HepG2 (cell line): ENCODE data around the gene TBC1D22A. TPM values are rescaled to one million over a fixed set of nuclear protein-coding genes. Genes with fewer than 3 reads are reported as not detected.

Experiments
- ARID3A ChIP-seq: IDR thresholded peaks from 2 replicates; pipeline ENCODE4 v1.6.1; 2012; ENCODE audit warnings: low read depth, low read length, improper control_type of control experiment
- CENPT ChIP-seq: sonication (generic); formaldehyde crosslinking; IDR thresholded peaks from 2 replicates; pipeline ENCODE4 v1.8.0; 2022; ENCODE audit warnings: low read depth, mild to moderate bottlenecking, moderate library complexity, missing genetic modification reagents
- FOXK2 ChIP-seq: fragments of 450-650 bp; IDR thresholded peaks from 2 replicates; pipeline ENCODE4 v1.6.1; 2016
- HNF4A ChIP-seq: sonication (generic); formaldehyde crosslinking; IDR thresholded peaks from 2 replicates; pipeline ENCODE4 v1.4.0; 2020; ENCODE audit warnings: missing genetic modification reagents
- MBNL3 ChIP-seq: fragments of 250-450 bp; sonication (Bioruptor Pico); conservative IDR thresholded peaks from 2 replicates; pipeline ENCODE4 v1.8.0; 2022; ENCODE audit warnings: mild to moderate bottlenecking, inconsistent platforms
- NFE2L2 ChIP-seq: fragments of 150-350 bp; IDR thresholded peaks from 2 replicates; pipeline ENCODE4 v1.6.1; 2014; ENCODE audit warnings: low read length
- SALL2 ChIP-seq: sonication (generic); formaldehyde crosslinking; IDR thresholded peaks from 2 replicates; pipeline ENCODE4 v1.8.1; 2023; ENCODE audit warnings: mild to moderate bottlenecking, missing genetic modification reagents, inconsistent platforms
- SP4 ChIP-seq: sonication (generic); formaldehyde crosslinking; IDR thresholded peaks from 2 replicates; pipeline ENCODE4 v1.8.1; 2023; ENCODE audit warnings: mild to moderate bottlenecking, missing genetic modification reagents
- TFAP4 ChIP-seq: sonication (generic); IDR thresholded peaks from 2 replicates; pipeline ENCODE4 v1.6.1; 2016; ENCODE audit warnings: low read depth, borderline replicate concordance
- ZNF12 ChIP-seq: sonication (generic); formaldehyde crosslinking; IDR thresholded peaks from 2 replicates; pipeline ENCODE4 v1.5.0; 2020; ENCODE audit warnings: missing genetic modification reagents
- ZNF513 ChIP-seq: sonication (generic); formaldehyde crosslinking; conservative IDR thresholded peaks from 2 replicates; pipeline ENCODE4 v1.5.0; 2020; ENCODE audit warnings: missing genetic modification reagents
- ZNF547 ChIP-seq: sonication (generic); formaldehyde crosslinking; IDR thresholded peaks from 2 replicates; pipeline ENCODE4 v1.5.1; 2020; ENCODE audit warnings: mild to moderate bottlenecking, missing genetic modification reagents
- ZNF564 ChIP-seq: sonication (generic); formaldehyde crosslinking; IDR thresholded peaks from 2 replicates; pipeline ENCODE4 v1.8.1; 2023; ENCODE audit warnings: mild to moderate bottlenecking, missing genetic modification reagents
- polyA plus RNA-seq, 8 experiments: library from polyadenylated mRNA; depleted of rRNA in 3 of 8; stranded (reverse) in 7 of 8; unstranded in 1 of 8; fragments of >200 nt; fragmentation: Illumina TruSeq in 4 of 8; extraction: Trizol in 4 of 8; gene quantifications; 2 replicates each; pipeline versions ENCODE4 v1.2.1 to v1.2.3, GENCODE V29; 2011 to 2016; ENCODE audit warnings: low read depth in 4 of 8, missing spikeins in 1 of 8, mixed read lengths in 1 of 8; ENCODE audit not compliant: insufficient read depth in 1 of 8
- total RNA-seq, 5 experiments: library from RNA; depleted of rRNA; stranded (reverse); fragments of >200 nt; fragmentation: Illumina TruSeq; extraction: Trizol; gene quantifications; 2 replicates each; pipeline ENCODE4 v1.2.3, GENCODE V29; 2016; ENCODE audit warnings: low read depth in 1 of 5
- TF ChIP-seq, protein P1 (sequence below): sonication (generic); formaldehyde crosslinking; IDR thresholded peaks from 2 replicates; pipeline ENCODE4 v1.4.0; 2020; ENCODE audit warnings: missing genetic modification reagents, borderline replicate concordance
- TF ChIP-seq, protein P2 (sequence below): sonication (generic); formaldehyde crosslinking; conservative IDR thresholded peaks from 2 replicates; pipeline ENCODE4 v1.4.0; 2020; ENCODE audit warnings: missing genetic modification reagents
- TF ChIP-seq, protein P3 (sequence below): sonication (generic); formaldehyde crosslinking; IDR thresholded peaks from 2 replicates; pipeline ENCODE4 v1.4.0; 2020; ENCODE audit warnings: missing genetic modification reagents

TBC1D22A gene
- total and polyA plus RNA-seq, 2 of the 13 experiments (the other 11 are each of a cell fraction or from before 2014, with no cell fraction given), result 17.3 to 18.0 TPM

DNA sequence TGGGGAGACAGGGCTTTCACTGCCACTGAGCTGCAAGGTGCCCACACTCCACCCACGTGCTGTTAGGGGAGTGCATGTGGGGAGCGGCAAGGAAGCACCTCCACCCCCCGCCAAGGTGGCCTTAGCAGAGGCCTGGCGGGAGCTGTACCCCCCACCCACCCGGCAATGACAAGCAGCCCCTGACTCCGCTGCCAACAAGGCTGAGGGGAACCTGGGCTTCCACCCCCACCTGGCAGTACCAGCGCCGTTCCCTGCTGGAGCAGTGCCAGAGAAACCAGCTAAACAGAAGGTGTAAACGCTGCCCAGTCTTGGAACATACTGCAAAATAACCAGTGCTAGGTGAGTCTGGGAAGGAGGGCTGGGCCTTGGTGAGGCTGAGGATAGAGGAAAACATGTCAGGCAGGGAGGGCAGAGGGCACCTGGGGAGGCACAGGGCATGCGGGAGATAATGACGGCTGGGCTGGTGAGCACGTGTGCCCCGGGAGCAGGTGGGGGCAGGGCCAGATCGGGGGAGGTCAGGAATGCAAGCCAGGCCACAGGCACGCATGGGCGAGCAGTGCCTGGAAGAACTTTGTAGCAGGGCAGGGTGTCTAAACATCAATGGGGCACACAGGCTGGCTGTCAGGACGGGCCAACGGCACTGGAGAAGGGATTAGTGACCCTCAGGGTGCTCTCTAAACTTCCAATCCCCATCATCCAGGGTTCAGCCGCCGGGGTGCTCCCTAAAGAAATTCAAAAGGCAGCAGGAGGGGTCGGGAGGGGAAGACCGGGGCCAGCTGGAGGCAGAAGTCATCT lies 31.0 kb upstream of the TBC1D22A start (continued):
- TF ChIP-seq ZNF547 (CRISPR knock-in tag) (no peak), HNF4A (peak; percentile 88), SALL2 (CRISPR knock-in tag) (peak; percentile 66; the same call in 1 of the 2 replicates), NFE2L2 (no peak), CENPT (CRISPR knock-in tag) (no peak), TFAP4 (peak; percentile 83; the same call in 1 of the 2 replicates), SP4 (CRISPR knock-in tag) (peak; percentile 77), ZNF12 (no peak; the same call in 1 of the 2 replicates), ARID3A (no peak), ZNF513 (CRISPR knock-in tag) (no peak), MBNL3 (CRISPR knock-in tag) (no peak), FOXK2 (peak; percentile 70; the same call in 1 of the 2 replicates), ZNF564 (CRISPR knock-in tag) (peak; percentile 31; the same call in 1 of the 2 replicates)
- TF ChIP-seq, protein P1, sequence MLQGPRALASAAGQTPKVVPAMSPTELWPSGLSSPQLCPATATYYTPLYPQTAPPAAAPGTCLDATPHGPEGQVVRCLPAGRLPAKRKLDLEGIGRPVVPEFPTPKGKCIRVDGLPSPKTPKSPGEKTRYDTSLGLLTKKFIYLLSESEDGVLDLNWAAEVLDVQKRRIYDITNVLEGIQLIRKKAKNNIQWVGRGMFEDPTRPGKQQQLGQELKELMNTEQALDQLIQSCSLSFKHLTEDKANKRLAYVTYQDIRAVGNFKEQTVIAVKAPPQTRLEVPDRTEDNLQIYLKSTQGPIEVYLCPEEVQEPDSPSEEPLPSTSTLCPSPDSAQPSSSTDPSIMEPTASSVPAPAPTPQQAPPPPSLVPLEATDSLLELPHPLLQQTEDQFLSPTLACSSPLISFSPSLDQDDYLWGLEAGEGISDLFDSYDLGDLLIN, result no peak
- TF ChIP-seq, protein P2, sequence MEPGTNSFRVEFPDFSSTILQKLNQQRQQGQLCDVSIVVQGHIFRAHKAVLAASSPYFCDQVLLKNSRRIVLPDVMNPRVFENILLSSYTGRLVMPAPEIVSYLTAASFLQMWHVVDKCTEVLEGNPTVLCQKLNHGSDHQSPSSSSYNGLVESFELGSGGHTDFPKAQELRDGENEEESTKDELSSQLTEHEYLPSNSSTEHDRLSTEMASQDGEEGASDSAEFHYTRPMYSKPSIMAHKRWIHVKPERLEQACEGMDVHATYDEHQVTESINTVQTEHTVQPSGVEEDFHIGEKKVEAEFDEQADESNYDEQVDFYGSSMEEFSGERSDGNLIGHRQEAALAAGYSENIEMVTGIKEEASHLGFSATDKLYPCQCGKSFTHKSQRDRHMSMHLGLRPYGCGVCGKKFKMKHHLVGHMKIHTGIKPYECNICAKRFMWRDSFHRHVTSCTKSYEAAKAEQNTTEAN (CRISPR knock-in tag), result no peak
- TF ChIP-seq, protein P3, sequence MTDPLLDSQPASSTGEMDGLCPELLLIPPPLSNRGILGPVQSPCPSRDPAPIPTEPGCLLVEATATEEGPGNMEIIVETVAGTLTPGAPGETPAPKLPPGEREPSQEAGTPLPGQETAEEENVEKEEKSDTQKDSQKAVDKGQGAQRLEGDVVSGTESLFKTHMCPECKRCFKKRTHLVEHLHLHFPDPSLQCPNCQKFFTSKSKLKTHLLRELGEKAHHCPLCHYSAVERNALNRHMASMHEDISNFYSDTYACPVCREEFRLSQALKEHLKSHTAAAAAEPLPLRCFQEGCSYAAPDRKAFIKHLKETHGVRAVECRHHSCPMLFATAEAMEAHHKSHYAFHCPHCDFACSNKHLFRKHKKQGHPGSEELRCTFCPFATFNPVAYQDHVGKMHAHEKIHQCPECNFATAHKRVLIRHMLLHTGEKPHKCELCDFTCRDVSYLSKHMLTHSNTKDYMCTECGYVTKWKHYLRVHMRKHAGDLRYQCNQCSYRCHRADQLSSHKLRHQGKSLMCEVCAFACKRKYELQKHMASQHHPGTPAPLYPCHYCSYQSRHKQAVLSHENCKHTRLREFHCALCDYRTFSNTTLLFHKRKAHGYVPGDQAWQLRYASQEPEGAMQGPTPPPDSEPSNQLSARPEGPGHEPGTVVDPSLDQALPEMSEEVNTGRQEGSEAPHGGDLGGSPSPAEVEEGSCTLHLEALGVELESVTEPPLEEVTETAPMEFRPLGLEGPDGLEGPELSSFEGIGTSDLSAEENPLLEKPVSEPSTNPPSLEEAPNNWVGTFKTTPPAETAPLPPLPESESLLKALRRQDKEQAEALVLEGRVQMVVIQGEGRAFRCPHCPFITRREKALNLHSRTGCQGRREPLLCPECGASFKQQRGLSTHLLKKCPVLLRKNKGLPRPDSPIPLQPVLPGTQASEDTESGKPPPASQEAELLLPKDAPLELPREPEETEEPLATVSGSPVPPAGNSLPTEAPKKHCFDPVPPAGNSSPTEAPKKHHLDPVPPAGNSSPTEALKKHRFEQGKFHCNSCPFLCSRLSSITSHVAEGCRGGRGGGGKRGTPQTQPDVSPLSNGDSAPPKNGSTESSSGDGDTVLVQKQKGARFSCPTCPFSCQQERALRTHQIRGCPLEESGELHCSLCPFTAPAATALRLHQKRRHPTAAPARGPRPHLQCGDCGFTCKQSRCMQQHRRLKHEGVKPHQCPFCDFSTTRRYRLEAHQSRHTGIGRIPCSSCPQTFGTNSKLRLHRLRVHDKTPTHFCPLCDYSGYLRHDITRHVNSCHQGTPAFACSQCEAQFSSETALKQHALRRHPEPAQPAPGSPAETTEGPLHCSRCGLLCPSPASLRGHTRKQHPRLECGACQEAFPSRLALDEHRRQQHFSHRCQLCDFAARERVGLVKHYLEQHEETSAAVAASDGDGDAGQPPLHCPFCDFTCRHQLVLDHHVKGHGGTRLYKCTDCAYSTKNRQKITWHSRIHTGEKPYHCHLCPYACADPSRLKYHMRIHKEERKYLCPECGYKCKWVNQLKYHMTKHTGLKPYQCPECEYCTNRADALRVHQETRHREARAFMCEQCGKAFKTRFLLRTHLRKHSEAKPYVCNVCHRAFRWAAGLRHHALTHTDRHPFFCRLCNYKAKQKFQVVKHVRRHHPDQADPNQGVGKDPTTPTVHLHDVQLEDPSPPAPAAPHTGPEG (CRISPR knock-in tag), result no peak
